Measurements from ENCODE around the gene DNAH14. TPM values are rescaled to one million over a fixed set of nuclear protein-coding genes. Genes with fewer than 3 reads are reported as not detected.
A peak's percentile ranks its signal among the peaks of the same experiment; 100 is the strongest.

Gene DNAH14
- total and polyA plus RNA-seq, 2 of the 13 experiments (the other 11 are each of a cell fraction or from before 2014, with no cell fraction given), result 4.5 to 27.5 TPM

DNA sequence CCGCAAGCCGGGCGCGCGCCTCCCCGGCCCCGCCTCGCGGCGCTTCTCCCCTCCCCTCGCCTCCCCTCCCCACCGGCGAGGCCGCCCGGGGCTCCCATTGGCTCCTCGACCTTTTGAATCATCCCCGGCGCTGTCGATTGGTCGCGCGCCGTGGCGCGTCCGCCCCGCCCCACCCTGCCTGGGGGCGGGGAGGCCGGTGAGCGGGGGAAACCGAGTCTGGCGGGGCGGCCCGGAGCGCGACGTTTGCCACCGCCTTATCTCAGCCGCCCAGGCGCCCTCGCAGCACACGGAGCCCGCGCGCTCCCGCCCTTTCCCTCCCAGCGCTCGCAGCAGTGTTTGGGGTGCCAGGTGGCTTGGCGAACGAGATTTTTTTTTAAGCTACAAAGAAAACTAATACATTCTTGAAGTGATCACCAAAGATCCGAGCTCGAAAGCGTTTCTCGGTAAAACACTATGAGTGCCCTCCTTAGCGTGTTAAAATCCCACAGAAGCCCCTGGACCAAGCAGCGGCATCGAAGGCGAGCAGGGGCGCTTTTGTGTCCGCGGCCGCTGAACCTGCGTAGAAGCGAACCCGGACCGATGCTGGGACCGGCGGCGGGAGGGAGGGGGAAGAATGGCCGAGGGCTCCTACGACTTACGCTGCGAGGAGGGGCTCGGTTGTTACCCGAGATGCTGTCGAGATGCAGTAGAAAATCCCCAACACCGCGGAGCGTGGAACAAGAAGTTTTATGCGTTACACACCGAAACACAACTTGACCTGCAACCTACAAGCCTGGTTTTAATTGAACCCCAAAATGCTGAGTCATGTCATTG is 498.8 kb downstream of the DNAH14 start (continued):
- no peak for TF ChIP-seq SETDB1 (CRISPR knock-in tag; IDR thresholded peaks at IDR 0.05; ENCODE audit: borderline replicate concordance)
- no peak for TF ChIP-seq ZFP36 (IDR thresholded peaks at IDR 0.05; ENCODE audit: borderline replicate concordance, low read depth, low read length, partially characterized antibody)
- no peak for TF ChIP-seq ZNF326 (CRISPR knock-in tag; IDR thresholded peaks at IDR 0.05; ENCODE audit: borderline replicate concordance)
- no peak for TF ChIP-seq TCF12 (IDR thresholded peaks at IDR 0.05)
- no peak for TF ChIP-seq TCF12 (CRISPR knock-in tag; IDR thresholded peaks at IDR 0.05)
- no peak for TF ChIP-seq ZNF7 (CRISPR knock-in tag; IDR thresholded peaks at IDR 0.05)
- TF ChIP-seq CCAR2 (optimal IDR thresholded peaks at IDR 0.05; ENCODE audit: low read depth, low read length), result no peak
- TF ChIP-seq ZNF746 (CRISPR knock-in tag; IDR thresholded peaks at IDR 0.05), result no peak; the same call in 1 of the 2 replicates
- no peak for TF ChIP-seq KAT7 (CRISPR knock-in tag; IDR thresholded peaks at IDR 0.05; ENCODE audit: borderline replicate concordance)
- peak; percentile 46; the same call in 1 of the 2 replicates for TF ChIP-seq YEATS4 (CRISPR knock-in tag; IDR thresholded peaks at IDR 0.05; ENCODE audit: borderline replicate concordance)
- TF ChIP-seq, protein P1, sequence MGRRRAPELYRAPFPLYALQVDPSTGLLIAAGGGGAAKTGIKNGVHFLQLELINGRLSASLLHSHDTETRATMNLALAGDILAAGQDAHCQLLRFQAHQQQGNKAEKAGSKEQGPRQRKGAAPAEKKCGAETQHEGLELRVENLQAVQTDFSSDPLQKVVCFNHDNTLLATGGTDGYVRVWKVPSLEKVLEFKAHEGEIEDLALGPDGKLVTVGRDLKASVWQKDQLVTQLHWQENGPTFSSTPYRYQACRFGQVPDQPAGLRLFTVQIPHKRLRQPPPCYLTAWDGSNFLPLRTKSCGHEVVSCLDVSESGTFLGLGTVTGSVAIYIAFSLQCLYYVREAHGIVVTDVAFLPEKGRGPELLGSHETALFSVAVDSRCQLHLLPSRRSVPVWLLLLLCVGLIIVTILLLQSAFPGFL (CRISPR knock-in tag; IDR thresholded peaks at IDR 0.05), result no peak
- TF ChIP-seq CAMTA2 (CRISPR knock-in tag; IDR thresholded peaks at IDR 0.05; ENCODE audit: borderline replicate concordance), result no peak
- peak; percentile 43; the same call in 1 of the 2 replicates for TF ChIP-seq ZNF788 (CRISPR knock-in tag; IDR thresholded peaks at IDR 0.05; ENCODE audit: borderline replicate concordance)
- no peak for TF ChIP-seq KDM4B (CRISPR knock-in tag; IDR thresholded peaks at IDR 0.05)
- TF ChIP-seq, protein P2, sequence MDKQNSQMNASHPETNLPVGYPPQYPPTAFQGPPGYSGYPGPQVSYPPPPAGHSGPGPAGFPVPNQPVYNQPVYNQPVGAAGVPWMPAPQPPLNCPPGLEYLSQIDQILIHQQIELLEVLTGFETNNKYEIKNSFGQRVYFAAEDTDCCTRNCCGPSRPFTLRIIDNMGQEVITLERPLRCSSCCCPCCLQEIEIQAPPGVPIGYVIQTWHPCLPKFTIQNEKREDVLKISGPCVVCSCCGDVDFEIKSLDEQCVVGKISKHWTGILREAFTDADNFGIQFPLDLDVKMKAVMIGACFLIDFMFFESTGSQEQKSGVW (CRISPR knock-in tag; IDR thresholded peaks at IDR 0.05; ENCODE audit: borderline replicate concordance), result no peak; the same call in 1 of the 2 replicates
- TF ChIP-seq, protein P3, sequence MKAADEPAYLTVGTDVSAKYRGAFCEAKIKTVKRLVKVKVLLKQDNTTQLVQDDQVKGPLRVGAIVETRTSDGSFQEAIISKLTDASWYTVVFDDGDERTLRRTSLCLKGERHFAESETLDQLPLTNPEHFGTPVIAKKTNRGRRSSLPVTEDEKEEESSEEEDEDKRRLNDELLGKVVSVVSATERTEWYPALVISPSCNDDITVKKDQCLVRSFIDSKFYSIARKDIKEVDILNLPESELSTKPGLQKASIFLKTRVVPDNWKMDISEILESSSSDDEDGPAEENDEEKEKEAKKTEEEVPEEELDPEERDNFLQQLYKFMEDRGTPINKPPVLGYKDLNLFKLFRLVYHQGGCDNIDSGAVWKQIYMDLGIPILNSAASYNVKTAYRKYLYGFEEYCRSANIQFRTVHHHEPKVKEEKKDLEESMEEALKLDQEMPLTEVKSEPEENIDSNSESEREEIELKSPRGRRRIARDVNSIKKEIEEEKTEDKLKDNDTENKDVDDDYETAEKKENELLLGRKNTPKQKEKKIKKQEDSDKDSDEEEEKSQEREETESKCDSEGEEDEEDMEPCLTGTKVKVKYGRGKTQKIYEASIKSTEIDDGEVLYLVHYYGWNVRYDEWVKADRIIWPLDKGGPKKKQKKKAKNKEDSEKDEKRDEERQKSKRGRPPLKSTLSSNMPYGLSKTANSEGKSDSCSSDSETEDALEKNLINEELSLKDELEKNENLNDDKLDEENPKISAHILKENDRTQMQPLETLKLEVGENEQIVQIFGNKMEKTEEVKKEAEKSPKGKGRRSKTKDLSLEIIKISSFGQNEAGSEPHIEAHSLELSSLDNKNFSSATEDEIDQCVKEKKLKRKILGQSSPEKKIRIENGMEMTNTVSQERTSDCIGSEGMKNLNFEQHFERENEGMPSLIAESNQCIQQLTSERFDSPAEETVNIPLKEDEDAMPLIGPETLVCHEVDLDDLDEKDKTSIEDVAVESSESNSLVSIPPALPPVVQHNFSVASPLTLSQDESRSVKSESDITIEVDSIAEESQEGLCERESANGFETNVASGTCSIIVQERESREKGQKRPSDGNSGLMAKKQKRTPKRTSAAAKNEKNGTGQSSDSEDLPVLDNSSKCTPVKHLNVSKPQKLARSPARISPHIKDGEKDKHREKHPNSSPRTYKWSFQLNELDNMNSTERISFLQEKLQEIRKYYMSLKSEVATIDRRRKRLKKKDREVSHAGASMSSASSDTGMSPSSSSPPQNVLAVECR (CRISPR knock-in tag; IDR thresholded peaks at IDR 0.05; ENCODE audit: borderline replicate concordance), result peak; percentile 37
- TF ChIP-seq AKAP8 (CRISPR knock-in tag; IDR thresholded peaks at IDR 0.05), result no peak
- TF ChIP-seq, protein P4, sequence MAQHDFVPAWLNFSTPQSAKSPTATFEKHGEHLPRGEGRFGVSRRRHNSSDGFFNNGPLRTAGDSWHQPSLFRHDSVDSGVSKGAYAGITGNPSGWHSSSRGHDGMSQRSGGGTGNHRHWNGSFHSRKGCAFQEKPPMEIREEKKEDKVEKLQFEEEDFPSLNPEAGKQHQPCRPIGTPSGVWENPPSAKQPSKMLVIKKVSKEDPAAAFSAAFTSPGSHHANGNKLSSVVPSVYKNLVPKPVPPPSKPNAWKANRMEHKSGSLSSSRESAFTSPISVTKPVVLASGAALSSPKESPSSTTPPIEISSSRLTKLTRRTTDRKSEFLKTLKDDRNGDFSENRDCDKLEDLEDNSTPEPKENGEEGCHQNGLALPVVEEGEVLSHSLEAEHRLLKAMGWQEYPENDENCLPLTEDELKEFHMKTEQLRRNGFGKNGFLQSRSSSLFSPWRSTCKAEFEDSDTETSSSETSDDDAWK (CRISPR knock-in tag; IDR thresholded peaks at IDR 0.05), result no peak
- TF ChIP-seq FOXP1 (IDR thresholded peaks at IDR 0.05), result no peak
- TF ChIP-seq FOXP1 (CRISPR knock-in tag; IDR thresholded peaks at IDR 0.05), result no peak
- TF ChIP-seq REXO4 (CRISPR knock-in tag; IDR thresholded peaks at IDR 0.05; ENCODE audit: borderline replicate concordance), result no peak
